Measurements from ENCODE around the gene PFN2. TPM values are rescaled to one million over a fixed set of nuclear protein-coding genes. Genes with fewer than 3 reads are reported as not detected.

Gene PFN2
- polyA plus RNA-seq, 3 donors = not detected

GRCh38 chr3:149967086-149967685, 3.5 kb downstream of the PFN2 start:
- peaks cover 0 to 11% (median 3%) of the 10 kb centered on the region in 7 donors for H3K9me3 Mint-ChIP-seq
- TF ChIP-seq CTCF (IDR thresholded peaks at IDR 0.05) = peak; percentile 70
- H2AFZ ChIP-seq (ENCODE audit: insufficient read depth, low read depth, low read length, poor library complexity, severe bottlenecking) = no peak overlapping the region
- no peak overlapping the region for H3K4me2 ChIP-seq (replicated peaks; ENCODE audit: extremely low read depth, low read length, poor library complexity, severe bottlenecking)
- H3K27me3 Mint-ChIP-seq (ENCODE audit: low read depth in 3 of 3) = peaks cover 30 to 40% (median 34%) of the 10 kb centered on the region in 3 donors
- H3K4me1 Mint-ChIP-seq = peaks cover 21% of the 10 kb centered on the region
- no CpG with 5 or more reads among the region's 9 CpGs for WGBS (ENCODE audit: insufficient coverage)
- no peak overlapping the region for H3K27ac Mint-ChIP-seq
- peaks cover 25 to 38% of the 10 kb centered on the region in 2 donors for H3K36me3 Mint-ChIP-seq
- no peak overlapping the region for H3K4me3 Mint-ChIP-seq
- peak in 2 of 3 donors; percentile 5 to 8 for DNase-seq
- H3K4me1 ChIP-seq (ENCODE audit: control insufficient read depth in 1 of 2, insufficient read depth in 2 of 2, low read length in 2 of 2) = peaks cover 11 to 25% of the 10 kb centered on the region in 2 donors
- H3K27ac ChIP-seq (ENCODE audit: low read depth in 1 of 2, low read length in 2 of 2) = no peak overlapping the region
- H3K27me3 ChIP-seq (ENCODE audit: control insufficient read depth in 2 of 2, insufficient read depth in 2 of 2, low read length in 2 of 2) = peaks cover 32 to 35% of the 10 kb centered on the region in 2 donors
- H4K20me1 ChIP-seq (ENCODE audit: insufficient read depth, low read length) = peaks cover 69% of the 10 kb centered on the region
- H3K9me3 ChIP-seq (replicated peaks in 1 of 2; ENCODE audit: control insufficient read depth in 1 of 2, insufficient read depth in 1 of 2, low read length in 2 of 2) = no peaks in the 10 kb centered on the region
- H3K9ac ChIP-seq (ENCODE audit: insufficient read depth, low read length, poor library complexity, severe bottlenecking) = no peak overlapping the region
- intact Hi-C loops (cut with micrococcal nuclease) = loop anchor here in 1 of 2 donors (5.0 to 10.0 kb wide), 2 partner anchors 218 to 255 kb away; no protein-coding TSS in a partner anchor
- H3K4me3 ChIP-seq (replicated peaks in 1 of 3; ENCODE audit: low read depth in 2 of 3, low read length in 3 of 3) = no peak overlapping the region
- no peaks in the 10 kb centered on the region for H3K79me2 ChIP-seq (ENCODE audit: insufficient read depth, low read length)
- peaks cover 0 to 36% of the 10 kb centered on the region in 2 donors for H3K36me3 ChIP-seq (replicated peaks in 1 of 2; ENCODE audit: control insufficient read depth in 1 of 2, insufficient read depth in 2 of 2, low read length in 2 of 2)

DNA sequence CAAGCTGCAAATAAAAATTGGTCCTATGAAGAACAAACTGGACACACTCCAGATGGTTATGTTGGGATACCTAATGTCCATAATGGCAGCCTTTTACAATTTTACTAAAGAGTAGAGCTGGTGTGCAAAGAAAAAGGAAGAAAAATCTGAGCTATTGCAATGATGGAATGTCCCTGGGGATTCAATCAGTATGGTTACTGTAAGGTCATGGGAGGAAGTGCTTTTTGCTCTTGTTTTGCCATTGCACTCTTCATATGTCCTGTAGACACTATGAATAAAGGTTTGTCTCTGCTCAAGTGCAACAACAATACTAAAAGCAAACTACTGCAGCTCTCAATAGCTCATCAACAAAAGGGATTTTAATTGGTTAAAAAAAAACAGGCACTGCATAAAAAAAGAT, 5.4 kb downstream of the PFN2 start:
- Mint-ChIP-seq H3K4me3 (no peak overlapping the region), H3K27me3 (ENCODE audit: low read depth in 3 of 3) (peaks cover 18 to 23% (median 22%) of the 10 kb centered on the region in 3 donors), H3K4me1 (peaks cover 11% of the 10 kb centered on the region), H3K27ac (no peak overlapping the region), H3K36me3 (peaks cover 34 to 40% of the 10 kb centered on the region in 2 donors), H3K9me3 (peaks cover 0 to 7% (median 0%) of the 10 kb centered on the region in 7 donors)
- Histone ChIP-seq H3K4me2 (replicated peaks; ENCODE audit: extremely low read depth, low read length, poor library complexity, severe bottlenecking) (no peak overlapping the region), H3K27ac (ENCODE audit: low read depth in 1 of 2, low read length in 2 of 2) (no peak overlapping the region), H3K4me1 (ENCODE audit: control insufficient read depth in 1 of 2, insufficient read depth in 2 of 2, low read length in 2 of 2) (peaks cover 6 to 11% of the 10 kb centered on the region in 2 donors), H3K9me3 (replicated peaks in 1 of 2; ENCODE audit: control insufficient read depth in 1 of 2, insufficient read depth in 1 of 2, low read length in 2 of 2) (no peaks in the 10 kb centered on the region), H3K36me3 (replicated peaks in 1 of 2; ENCODE audit: control insufficient read depth in 1 of 2, insufficient read depth in 2 of 2, low read length in 2 of 2) (peaks cover 5 to 46% of the 10 kb centered on the region in 2 donors), H3K79me2 (ENCODE audit: insufficient read depth, low read length) (no peaks in the 10 kb centered on the region), H4K20me1 (ENCODE audit: insufficient read depth, low read length) (peaks cover 76% of the 10 kb centered on the region), H3K4me3 (replicated peaks in 1 of 3; ENCODE audit: low read depth in 2 of 3, low read length in 3 of 3) (no peak overlapping the region), H3K27me3 (ENCODE audit: control insufficient read depth in 2 of 2, insufficient read depth in 2 of 2, low read length in 2 of 2) (peaks cover 18 to 25% of the 10 kb centered on the region in 2 donors), H3K9ac (ENCODE audit: insufficient read depth, low read length, poor library complexity, severe bottlenecking) (no peak overlapping the region), H2AFZ (ENCODE audit: insufficient read depth, low read depth, low read length, poor library complexity, severe bottlenecking) (no peak overlapping the region)
- no peak for TF ChIP-seq CTCF (IDR thresholded peaks at IDR 0.05)
- DNase-seq = peak in 1 of 3 donors; percentile 31
- intact Hi-C loops (cut with micrococcal nuclease) = loop anchor here in 1 of 2 donors (5.0 to 10.0 kb wide), 2 partner anchors 220 to 257 kb away; no protein-coding TSS in a partner anchor
